Glomerular visceral epithelial cell (primary cell): ENCODE measurements around the gene ZC3H10.
A peak's percentile ranks its signal among the peaks of the same experiment; 100 is the strongest.

ENCODE experiments used
- DNase-seq: peaks from one replicate; pipeline ENCODE4 v3.0.0-alpha.2; 2016; ENCODE audit errors: extremely low spot score

The ZC3H10 gene

DNA sequence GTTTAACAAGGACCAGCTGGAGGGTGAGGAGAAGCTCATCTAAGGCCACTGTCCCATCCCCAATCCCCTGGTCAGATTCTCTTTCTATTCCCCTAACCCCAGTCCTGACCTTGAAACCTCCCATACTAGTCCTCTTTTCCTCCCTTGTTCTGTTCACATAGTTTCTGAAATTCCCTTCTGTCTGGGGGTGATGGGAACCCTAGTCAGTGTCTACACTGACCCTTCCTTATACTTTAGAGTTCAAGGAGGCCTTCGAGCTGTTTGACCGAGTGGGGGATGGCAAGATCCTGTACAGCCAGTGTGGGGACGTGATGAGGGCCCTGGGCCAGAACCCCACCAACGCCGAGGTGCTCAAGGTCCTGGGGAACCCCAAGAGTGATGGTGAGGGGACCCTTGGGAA, 36.8 kb downstream of the ZC3H10 start:
- DNase-seq = no peak

DNA sequence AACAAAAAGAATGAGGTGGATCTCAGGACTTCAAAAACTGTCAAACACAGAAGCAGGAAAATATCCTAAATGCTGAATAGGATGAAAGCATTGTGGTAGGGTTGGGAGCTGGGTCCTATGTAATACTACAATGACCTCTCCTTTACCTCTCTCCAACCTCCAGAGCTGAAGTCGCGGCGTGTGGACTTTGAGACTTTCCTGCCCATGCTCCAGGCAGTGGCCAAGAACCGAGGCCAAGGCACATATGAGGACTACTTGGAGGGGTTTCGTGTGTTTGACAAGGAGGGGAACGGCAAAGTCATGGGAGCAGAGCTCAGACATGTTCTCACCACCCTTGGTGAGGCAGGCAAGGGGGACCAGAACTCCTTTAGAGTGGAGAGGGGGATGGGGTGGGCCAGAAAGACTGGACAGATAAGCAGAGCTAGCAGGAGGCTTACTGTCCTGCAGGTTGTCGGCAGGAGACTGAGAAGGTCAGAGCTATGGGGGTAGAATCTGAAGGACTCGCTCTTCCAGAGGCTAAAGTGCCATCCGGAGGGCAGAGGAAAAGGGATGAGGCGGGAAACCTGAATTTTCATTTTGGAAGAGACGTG, 37.3 kb downstream of the ZC3H10 start:
- DNase-seq = no peak

DNA sequence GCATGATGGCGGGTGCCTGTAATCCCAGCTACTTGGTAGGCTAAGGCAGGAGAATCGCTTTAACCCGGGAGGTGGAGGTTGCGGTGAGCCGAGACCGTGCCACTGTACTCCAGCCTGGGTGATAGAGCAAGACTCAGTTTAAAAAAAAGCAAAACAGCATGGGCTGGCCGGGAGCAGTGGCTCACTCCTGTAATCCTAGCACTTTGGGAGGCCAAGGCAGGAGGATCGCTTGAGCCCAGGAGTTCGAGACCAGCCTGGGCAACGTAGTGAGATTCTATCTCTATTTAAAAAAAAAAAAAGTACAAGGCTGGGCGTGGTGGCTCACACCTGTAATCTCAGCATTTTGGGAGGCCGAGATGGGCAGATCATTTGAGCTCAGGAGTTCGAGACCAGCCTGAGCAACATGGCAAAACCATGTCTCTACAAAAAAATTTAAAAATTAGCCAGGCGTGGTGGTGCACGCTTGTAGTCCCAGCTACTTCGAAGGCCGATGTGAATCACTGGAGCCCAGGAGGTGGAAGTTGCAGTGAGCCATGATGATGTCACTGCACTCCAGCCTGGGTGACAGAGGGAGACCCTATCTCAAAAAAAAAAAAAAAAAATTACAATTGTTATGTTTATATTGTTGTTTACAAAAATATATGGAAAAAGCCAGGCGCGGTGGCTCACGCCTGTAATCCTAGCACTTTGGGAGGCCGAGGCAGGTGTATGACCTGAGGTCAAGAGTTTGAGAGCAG, 38.6 kb downstream of the ZC3H10 start:
- DNase-seq = peak; percentile 56

DNA sequence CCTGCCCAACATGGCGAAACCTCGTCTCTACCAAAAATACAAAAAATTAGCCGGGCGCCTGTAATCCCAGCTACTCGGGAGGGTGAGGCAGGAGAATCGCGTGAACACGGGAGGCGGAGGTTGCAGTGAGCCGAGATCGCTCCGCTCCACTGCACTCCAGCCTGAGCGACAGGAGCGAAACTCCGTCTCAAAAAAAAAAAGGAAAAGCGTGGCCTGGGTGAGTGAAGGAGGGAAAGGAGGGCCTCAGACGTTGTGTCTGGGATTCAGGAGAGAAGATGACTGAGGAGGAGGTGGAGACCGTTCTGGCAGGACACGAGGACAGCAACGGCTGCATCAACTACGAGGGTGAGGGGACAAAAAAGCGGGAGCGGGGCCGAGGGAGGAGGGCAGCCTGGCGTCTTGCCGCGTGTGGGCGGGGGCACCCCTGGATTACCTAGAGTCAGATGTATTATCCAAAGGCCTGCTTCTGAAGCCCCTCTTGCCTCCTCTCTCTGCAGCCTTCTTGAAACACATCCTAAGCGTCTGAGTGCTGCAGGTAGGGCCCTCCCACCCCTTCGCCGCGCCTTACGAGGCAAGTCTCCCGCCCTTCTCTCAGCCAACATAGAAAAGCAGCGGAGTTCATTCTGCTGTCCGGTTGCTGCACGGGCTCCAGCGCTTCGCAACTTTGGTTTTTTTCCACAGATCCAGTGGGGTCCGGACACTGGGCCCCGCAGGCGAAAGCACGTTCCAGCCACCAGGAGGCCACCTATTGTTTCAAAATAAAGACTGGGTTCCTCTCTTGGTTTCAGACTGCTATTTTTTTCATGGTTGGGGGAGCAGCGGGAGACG, 39.3 kb downstream of the ZC3H10 start:
- DNase-seq = peak; percentile 91

- peak; percentile 97 for DNase-seq
Measured at GRCh38 chr12:56158029-56158925, 40.2 kb downstream of the ZC3H10 start, which contains the start of gene MYL6. TSS of gene MYL6 (plus strand) at chr12:56158359. CDS start at chr12:56158402, 43 bp downstream.

- peak; percentile 72 for DNase-seq
Measured at GRCh38 chr12:56158926-56159461, 40.9 kb downstream of the ZC3H10 start.

DNA sequence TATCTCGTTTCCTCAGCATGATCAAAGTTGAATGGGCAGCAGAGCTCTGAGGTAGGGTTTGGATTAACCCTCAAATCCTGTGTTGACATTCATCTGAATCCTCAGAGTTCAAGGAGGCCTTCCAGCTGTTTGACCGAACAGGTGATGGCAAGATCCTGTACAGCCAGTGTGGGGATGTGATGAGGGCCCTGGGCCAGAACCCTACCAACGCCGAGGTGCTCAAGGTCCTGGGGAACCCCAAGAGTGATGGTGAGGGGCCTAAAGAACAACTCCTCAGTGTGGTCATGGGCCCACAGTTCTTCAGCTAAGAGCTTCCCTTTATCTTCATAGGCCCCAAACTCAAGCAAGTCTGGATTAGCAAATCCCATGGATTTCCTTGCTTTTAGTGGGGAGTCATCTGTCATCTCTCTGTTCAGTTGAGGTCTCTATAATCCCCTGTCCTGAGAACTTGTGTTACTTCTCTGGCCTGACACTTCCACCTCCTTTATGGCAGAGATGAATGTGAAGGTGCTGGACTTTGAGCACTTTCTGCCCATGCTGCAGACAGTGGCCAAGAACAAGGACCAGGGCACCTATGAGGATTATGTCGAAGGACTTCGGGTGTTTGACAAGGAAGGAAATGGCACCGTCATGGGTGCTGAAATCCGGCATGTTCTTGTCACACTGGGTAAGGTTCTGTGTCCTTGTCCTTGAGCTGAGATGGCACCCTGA, 41.6 kb downstream of the ZC3H10 start:
- peak; percentile 5 for DNase-seq

DNA sequence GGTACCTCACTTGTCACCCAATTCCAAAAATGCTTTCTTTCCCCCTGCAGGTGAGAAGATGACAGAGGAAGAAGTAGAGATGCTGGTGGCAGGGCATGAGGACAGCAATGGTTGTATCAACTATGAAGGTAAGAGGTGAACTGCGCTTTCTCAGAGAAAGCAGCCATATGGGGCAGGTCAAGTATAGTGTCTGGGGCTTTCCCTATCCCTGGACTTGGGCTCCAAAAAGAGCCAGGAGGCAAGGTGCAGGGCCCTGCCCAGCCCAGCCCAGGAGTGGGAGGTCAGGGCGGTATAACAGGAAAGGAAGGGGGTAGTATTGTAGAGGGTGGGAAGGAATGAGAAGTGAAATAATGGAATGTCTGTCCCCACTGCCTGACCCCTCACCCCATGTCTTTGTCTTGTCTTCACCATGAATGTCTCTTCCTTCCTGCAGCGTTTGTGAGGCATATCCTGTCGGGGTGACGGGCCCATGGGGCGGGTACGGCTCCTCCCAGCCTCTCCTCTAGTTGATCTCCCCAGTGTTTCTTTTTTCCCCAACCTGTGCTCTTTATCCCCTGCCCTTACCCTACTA, 42.2 kb downstream of the ZC3H10 start:
- peak; percentile 50 for DNase-seq

- no peak for DNase-seq
Measured at GRCh38 chr12:56160894-56161689, 43.0 kb downstream of the ZC3H10 start.

- DNase-seq = no peak
Measured at GRCh38 chr12:56161690-56162351, 43.8 kb downstream of the ZC3H10 start.

- DNase-seq = no peak
Measured at GRCh38 chr12:56162468-56163290, 44.6 kb downstream of the ZC3H10 start.

DNA sequence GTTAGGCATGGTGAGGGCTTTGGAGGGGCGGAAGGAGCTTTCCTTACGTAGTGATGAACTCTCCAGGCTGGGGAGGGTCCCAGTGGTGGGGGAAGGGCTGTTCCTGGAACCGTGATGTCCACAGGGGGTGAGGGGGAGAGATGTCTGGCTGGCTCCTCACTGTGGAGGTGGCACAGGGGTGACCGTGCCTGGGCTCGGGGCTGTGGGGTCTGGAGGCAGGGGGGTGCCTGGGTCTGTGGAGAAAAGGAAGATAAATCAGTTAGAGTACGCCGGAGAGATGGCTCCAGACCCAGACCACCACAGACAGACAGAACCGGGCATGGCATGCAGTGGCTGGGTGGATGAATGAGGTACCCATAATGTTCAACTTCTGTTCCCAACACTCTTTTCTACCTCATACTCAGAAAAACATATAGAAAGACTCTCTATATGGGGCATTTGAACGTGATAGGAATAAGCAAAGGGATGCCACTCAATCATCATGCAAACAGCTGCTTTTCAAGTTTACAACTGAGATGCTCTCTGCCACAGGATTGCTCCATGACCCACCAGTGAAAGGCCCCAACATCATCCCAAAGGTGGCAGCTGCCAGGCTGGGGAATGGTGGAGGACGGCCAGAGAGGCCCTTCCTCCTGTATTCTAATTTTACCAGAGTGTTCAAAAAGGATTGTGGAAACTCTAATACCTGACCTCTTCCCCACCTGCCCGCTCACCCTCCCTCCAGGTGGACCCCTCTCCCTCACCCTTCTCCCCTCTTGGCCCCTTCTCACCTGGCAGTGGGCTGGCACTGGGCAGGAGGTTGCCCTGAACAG, 45.7 kb downstream of the ZC3H10 start:
- DNase-seq = no peak

GRCh38 chr12:56164345-56164729, 46.3 kb downstream of the ZC3H10 start:
- peak; percentile 25 for DNase-seq

DNA sequence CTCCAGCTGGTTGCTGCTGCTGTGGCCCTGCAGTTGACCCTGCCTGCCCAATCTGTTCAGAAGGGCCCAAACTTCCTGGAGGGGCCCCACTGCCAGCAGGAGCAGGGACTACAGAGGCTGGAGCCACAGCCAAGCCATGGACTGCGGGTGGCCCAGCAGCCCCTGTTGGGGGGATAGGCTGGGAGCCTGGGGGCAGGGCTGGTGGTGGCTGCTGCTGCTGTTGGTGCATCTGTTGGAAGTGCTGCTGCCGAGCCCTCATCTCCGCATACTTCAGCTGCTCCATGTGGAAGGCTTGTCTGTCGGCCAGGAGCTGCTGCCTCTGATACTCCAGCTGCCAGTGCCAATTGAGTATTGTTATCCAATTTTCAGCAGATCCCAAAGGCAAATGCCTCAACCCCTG, 47.3 kb downstream of the ZC3H10 start:
- DNase-seq = no peak

DNA sequence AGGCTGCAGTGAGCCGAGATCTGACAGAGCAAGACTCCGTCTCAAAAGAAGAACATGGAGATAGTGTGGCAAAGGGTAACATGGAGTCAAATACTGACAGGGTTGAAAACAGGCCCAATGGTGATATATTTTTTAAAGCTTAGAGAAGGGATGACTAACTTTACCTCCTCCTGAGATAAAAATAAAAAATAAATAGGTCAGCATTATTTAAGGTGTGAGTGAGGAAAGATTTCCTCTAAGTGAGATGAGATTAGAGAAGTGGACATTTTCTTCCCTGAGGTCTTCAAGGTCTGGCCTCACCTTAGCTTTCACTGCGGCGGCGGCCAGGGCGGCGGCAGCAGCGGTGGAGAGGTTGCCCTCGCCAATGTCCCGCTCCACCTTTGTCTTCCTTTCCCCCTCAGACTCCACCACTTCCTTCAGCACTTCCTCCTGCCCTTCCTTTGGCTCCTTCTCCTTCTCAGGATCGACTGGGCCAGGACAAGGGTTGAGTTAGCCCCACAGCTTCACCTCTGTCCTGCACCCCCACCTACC, 51.2 kb downstream of the ZC3H10 start:
- DNase-seq = no peak

DNA sequence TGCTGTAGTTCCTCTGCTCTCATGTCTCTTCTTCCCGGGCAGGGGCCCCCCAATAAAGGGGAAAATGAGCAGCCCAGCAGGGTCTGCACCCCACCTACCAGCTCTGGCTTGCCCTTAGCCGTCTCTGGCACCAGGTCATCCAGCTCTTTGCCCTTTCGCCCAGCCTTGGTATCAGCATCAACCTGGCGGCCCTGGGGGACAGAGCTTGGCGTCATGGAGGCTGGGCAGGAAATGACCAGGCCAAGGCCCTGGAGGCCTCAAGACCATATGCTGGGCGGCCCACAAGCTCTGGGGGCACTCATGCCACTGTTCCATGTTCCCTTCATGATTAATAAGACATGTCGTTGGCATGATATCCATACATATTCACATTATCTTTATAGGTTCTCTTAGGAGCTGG, 54.8 kb downstream of the ZC3H10 start:
- no peak for DNase-seq
